Activated B cell treated with CpG ODN at 0.5 μM for 24 hours (primary cell): ENCODE data around the gene AKAP11. TPM values are rescaled to one million over a fixed set of nuclear protein-coding genes. Genes with fewer than 3 reads are reported as not detected.

Source experiments
- ATAC-seq: fragments of 200-7000 bp; cut with Tn5 transposase; one replicate; pipeline ENCODE4 v1.10.0; 2021; ENCODE audit warnings: low read depth, mild to moderate bottlenecking, moderate library complexity
- CTCF ChIA-PET: fragments of 350-600 bp; sonication (Branson Sonifier 250); formaldehyde crosslinking; loops from one replicate; lab custom pipeline; 2021; ENCODE audit warnings: antibody characterized with exemption; lab: Charles Lee
- POLR2A ChIA-PET: fragments of 350-600 bp; sonication (Branson Sonifier 250); formaldehyde crosslinking; loops from one replicate; lab custom pipeline; 2021; ENCODE audit warnings: antibody characterized with exemption; lab: Charles Lee
- DNase-seq: peaks from one replicate; pipeline ENCODE4 v3.0.0; 2022
- H3K27ac Mint-ChIP-seq: one replicate; pipeline ENCODE4 v1.8.0; 2020; ENCODE audit warnings: mixed read lengths
- H3K27me3 Mint-ChIP-seq: one replicate; pipeline ENCODE4 v1.8.0; 2021; ENCODE audit warnings: mixed read lengths
- H3K36me3 Mint-ChIP-seq: one replicate; pipeline ENCODE4 v1.8.0; 2021; ENCODE audit warnings: low read depth, mixed read lengths
- H3K4me1 Mint-ChIP-seq: one replicate; pipeline ENCODE4 v1.8.0; 2021; ENCODE audit warnings: mixed read lengths
- H3K4me3 Mint-ChIP-seq: one replicate; pipeline ENCODE4 v1.8.0; 2020; ENCODE audit warnings: mild to moderate bottlenecking, mixed read lengths
- H3K9me3 Mint-ChIP-seq: one replicate; pipeline ENCODE4 v1.8.0; 2020; ENCODE audit warnings: mixed read lengths
- CTCF ChIP-seq: fragments of 200-600 bp; IDR thresholded peaks from one replicate; pipeline ENCODE4 v1.8.0; 2022; ENCODE audit warnings: antibody characterized with exemption, mild to moderate bottlenecking
- intact Hi-C: fragments of 100-400 bp; cut with micrococcal nuclease; formaldehyde crosslinking; loops from one replicate; pipeline ENCODE4 v1.15.1; 2024
- total RNA-seq: library from RNA; stranded (reverse); gene quantifications from 2 replicates; pipeline ENCODE4 v1.2.3, GENCODE V29; 2022

AKAP11 gene
- total RNA-seq, 1 donor from 2014 or later, result 42.8 TPM

- CTCF ChIA-PET, result no interaction called here
- intact Hi-C loops, result no loop called here
- H3K4me1 Mint-ChIP-seq, result peaks cover 5% of the 10 kb centered on the region
- H3K4me3 Mint-ChIP-seq, result no peak overlapping the region
- no peak for TF ChIP-seq CTCF
- DNase-seq, result no peak
- H3K9me3 Mint-ChIP-seq, result no peaks in the 10 kb centered on the region
- no peak overlapping the region for H3K27ac Mint-ChIP-seq
- H3K27me3 Mint-ChIP-seq, result no peaks in the 10 kb centered on the region
- H3K36me3 Mint-ChIP-seq, result peaks cover 78% of the 10 kb centered on the region
- POLR2A ChIA-PET, result no interaction called here
- ATAC-seq, result no peak
Observed at GRCh38 chr13:42307461-42307860, 35.5 kb downstream of the AKAP11 start.

GRCh38 chr13:42312817-42313431, 41.0 kb downstream of the AKAP11 start:
- no peaks in the 10 kb centered on the region for H3K9me3 Mint-ChIP-seq
- intact Hi-C loops, result loop anchor here (5.0 kb wide), 1 partner anchor 36 kb away; no protein-coding TSS in a partner anchor
- peaks cover 71% of the 10 kb centered on the region for H3K36me3 Mint-ChIP-seq
- peaks cover 5% of the 10 kb centered on the region for H3K4me1 Mint-ChIP-seq
- H3K27ac Mint-ChIP-seq, result peak overlapping the region; percentile 11
- ATAC-seq, result no peak
- H3K4me3 Mint-ChIP-seq, result no peak overlapping the region
- ChIA-PET CTCF (no interaction called here), POLR2A (no interaction called here)
- H3K27me3 Mint-ChIP-seq, result no peaks in the 10 kb centered on the region
- TF ChIP-seq CTCF, result no peak
- no peak for DNase-seq

- no peaks in the 10 kb centered on the region for H3K9me3 Mint-ChIP-seq
- TF ChIP-seq CTCF, result no peak
- no peaks in the 10 kb centered on the region for H3K4me1 Mint-ChIP-seq
- intact Hi-C loops, result no loop called here
- DNase-seq (no peak), ATAC-seq (no peak)
- H3K4me3 Mint-ChIP-seq, result no peak overlapping the region
- H3K27ac Mint-ChIP-seq, result no peak overlapping the region
- POLR2A ChIA-PET, result interaction anchor here (1.0 kb wide), 1 partner anchor 46 kb away, joined by 3 read pairs; no protein-coding TSS in a partner anchor
- CTCF ChIA-PET, result interaction anchor here (1.2 kb wide), 1 partner anchor 38 kb away, joined by 3 read pairs; no protein-coding TSS in a partner anchor
- no peaks in the 10 kb centered on the region for H3K27me3 Mint-ChIP-seq
- peaks cover 75% of the 10 kb centered on the region for H3K36me3 Mint-ChIP-seq
Observed at GRCh38 chr13:42318570-42318969, 46.6 kb downstream of the AKAP11 start.

- no peak overlapping the region for H3K4me3 Mint-ChIP-seq
- DNase-seq, result no peak
- TF ChIP-seq CTCF, result no peak
- POLR2A ChIA-PET, result no interaction called here
- no peaks in the 10 kb centered on the region for H3K9me3 Mint-ChIP-seq
- H3K27me3 Mint-ChIP-seq, result no peaks in the 10 kb centered on the region
- H3K36me3 Mint-ChIP-seq, result peaks cover 66% of the 10 kb centered on the region
- intact Hi-C loops, result no loop called here
- no peak overlapping the region for H3K27ac Mint-ChIP-seq
- no peaks in the 10 kb centered on the region for H3K4me1 Mint-ChIP-seq
- CTCF ChIA-PET, result no interaction called here
- ATAC-seq, result no peak
Observed at GRCh38 chr13:42320375-42320787, 48.4 kb downstream of the AKAP11 start.

GRCh38 chr13:42322806-42323205, 50.9 kb downstream of the AKAP11 start:
- DNase-seq (no peak), ATAC-seq (no peak)
- no peak for TF ChIP-seq CTCF
- no peak overlapping the region for H3K4me3 Mint-ChIP-seq
- H3K27me3 Mint-ChIP-seq, result no peaks in the 10 kb centered on the region
- ChIA-PET POLR2A (no interaction called here), CTCF (no interaction called here)
- no peak overlapping the region for H3K27ac Mint-ChIP-seq
- intact Hi-C loops, result no loop called here
- peaks cover 1% of the 10 kb centered on the region for H3K4me1 Mint-ChIP-seq
- H3K36me3 Mint-ChIP-seq, result peaks cover 47% of the 10 kb centered on the region
- no peaks in the 10 kb centered on the region for H3K9me3 Mint-ChIP-seq
